Stimulated activated naive CD8-positive, alpha-beta T cell treated with anti-CD3 and anti-CD28 coated beads, Interleukin-15, Interleukin-2, amounts not matched to agents 100 U/mL and 50 U/mL, for 24 hours (primary cell): ENCODE measurements around the gene DPP10.

ENCODE experiments used
- ATAC-seq: fragments of 150-1000 bp; cut with Tn5 transposase; one replicate; pipeline ENCODE4 v1.10.0; 2021
- DNase-seq: peaks from one replicate; pipeline ENCODE4 v3.0.0; 2021

The DPP10 gene

DNA sequence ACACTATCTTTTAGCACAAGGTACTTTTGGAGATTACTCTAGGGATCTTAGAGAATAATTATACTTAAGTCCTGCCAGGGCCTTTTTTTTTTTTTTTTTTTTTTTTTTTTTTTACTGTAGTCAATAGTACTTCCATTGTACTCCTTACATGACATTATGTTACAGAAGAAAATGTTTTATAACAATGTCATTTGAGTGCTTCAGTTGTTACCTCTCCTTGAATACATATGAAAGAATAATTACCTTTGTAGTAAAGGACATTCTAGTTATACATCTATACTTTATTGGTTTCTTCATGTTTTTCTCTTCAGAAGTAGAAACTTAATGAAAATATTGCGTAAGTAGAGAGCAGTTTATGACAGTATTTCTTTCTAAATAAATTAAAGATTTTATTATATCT lies 834.9 kb downstream of the DPP10 start:
- no peak for ATAC-seq
- no peak for DNase-seq

GRCh38 chr2:115285416-115285815 lies 843.0 kb downstream of the DPP10 start:
- DNase-seq = no peak
- no peak for ATAC-seq

DNA sequence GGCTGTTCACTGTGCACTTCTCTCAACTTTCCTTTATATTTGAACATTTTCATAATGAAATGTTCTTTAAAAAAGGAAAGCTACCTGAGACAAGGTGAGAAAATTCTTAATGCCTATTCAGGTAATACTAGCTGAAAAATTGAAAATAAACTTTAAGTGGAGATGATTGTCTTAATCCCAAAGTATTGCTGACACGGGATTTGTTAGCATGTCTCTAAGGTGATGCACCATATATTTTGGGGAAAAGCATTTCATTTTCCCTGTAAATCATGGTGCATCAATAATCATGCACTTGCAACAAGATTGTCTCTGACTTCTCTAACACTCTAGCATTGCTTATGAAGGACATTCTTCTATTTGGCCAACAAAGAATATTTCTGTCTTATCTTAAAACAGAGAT lies 848.0 kb downstream of the DPP10 start:
- DNase-seq = no peak
- no peak for ATAC-seq

DNA sequence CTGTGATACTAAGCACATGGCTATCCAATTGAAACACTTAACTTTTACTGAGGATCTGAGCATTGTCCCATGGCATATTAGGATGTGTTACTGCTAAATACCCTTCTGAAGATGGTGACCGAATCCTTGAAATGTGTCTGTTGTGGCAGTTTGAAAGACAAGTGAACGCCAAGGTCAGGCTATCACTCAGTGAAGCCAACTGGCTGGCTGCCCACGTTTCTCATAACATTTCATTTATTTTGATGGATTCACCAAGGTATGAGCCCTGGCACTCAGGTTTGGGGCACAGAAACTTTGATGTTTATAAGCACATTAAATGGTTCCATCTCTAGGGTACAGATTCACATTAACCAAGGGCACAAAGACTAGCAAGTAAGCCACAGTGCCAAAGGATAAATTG lies 850.3 kb downstream of the DPP10 start:
- ATAC-seq (no peak), DNase-seq (no peak)

- no peak for DNase-seq
- no peak for ATAC-seq
These were observed 852.6 kb downstream of the DPP10 start for GRCh38 chr2:115294999-115295398.

GRCh38 chr2:115297056-115297455 lies 854.6 kb downstream of the DPP10 start:
- DNase-seq = no peak
- no peak for ATAC-seq

GRCh38 chr2:115299199-115299598 lies 856.8 kb downstream of the DPP10 start:
- ATAC-seq (no peak), DNase-seq (no peak)

GRCh38 chr2:115305712-115306111 lies 863.3 kb downstream of the DPP10 start:
- DNase-seq = no peak
- ATAC-seq = no peak

- ATAC-seq = no peak
These were observed 871.7 kb downstream of the DPP10 start for GRCh38 chr2:115314119-115314518.

GRCh38 chr2:115327061-115327460 lies 884.6 kb downstream of the DPP10 start:
- ATAC-seq = no peak
- DNase-seq = no peak

More at GRCh38 chr2:115314119-115314518, 871.7 kb downstream of the DPP10 start:
- no peak for DNase-seq

DNA sequence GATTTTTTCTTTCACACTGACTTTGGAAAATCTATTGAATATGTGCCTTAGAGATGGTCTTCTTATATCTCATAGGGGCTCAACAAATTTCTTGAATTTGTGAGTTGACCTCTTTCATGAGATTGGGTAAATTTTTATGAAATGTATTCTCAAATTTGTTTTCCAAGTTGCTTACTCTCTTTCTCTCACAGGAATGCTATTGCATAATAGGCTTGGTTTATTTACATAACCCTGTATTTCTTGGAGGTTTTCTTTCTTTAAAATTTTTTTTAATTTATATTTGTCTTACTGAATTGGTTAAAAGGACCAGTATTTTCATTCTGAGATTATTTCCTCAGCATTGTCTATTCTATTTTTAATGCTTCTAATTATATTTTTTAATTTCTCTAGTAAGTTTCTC lies 917.1 kb downstream of the DPP10 start:
- no peak for DNase-seq
- no peak for ATAC-seq

DNA sequence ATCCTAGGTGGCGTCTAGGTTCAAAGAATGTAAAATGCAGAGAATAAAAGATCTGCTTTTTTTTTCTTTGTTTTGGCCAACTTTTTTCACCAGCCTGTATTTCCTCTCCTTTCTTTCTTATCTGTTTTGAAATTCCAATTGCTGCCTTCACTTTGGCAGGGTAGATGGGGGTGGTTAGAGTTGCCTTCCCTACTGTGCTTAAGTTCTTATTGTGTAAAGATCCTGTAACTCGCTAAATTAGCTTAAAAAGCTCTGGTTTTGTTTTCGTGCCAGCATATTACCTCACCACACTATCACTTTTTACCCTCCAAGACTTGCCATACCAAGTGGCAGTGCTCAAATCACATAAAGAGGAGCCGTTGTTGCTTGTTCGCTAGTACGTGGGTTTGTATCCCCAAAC lies 921.7 kb downstream of the DPP10 start:
- ATAC-seq (no peak), DNase-seq (no peak)

GRCh38 chr2:115369400-115369799 lies 927.0 kb downstream of the DPP10 start:
- no peak for DNase-seq
- ATAC-seq = no peak

DNA sequence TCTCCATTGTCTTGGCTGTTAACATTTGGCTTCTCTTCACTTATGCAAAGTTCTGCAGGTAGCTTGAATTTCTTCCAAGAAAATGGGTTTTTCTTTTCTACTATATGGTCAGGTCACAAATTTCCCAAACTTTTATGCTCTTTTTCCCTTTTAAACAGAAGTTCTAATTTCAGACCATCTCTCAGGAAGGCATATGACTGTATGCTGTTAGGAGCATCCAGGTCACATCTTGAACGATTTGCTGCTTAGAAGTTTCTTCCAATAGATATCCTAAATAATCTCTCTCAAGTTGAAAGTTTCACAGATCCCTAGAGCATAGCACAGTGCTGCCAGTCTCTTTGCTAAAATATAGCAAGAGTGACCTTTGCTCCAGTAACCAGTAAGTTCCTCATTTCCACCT lies 932.5 kb downstream of the DPP10 start:
- ATAC-seq (no peak), DNase-seq (no peak)

DNA sequence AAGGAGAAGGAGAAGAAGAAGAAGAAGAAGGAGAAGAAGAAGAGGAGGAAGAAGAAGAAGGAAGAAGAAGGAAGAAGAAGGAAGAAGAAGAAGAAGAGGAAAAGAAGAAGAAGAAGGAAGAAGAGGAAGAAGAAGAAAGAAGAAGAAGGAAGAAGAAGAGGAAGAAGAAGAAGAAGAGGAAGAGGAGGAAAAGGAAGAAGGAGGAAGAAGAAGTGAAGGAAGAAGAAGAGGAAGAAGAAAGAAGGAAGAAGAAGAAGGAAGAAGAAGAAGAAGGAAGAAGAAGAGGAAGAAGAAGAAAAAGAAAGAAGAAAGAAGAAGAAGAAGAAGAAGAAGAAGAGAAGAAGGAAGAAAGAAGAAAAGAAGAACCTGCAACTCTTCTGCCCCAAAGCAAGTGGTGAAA lies 942.0 kb downstream of the DPP10 start:
- no peak for DNase-seq
- ATAC-seq = no peak

- DNase-seq (no peak), ATAC-seq (no peak)
These were observed 944.0 kb downstream of the DPP10 start for GRCh38 chr2:115386465-115386864.

GRCh38 chr2:115389024-115389423 lies 946.6 kb downstream of the DPP10 start:
- ATAC-seq (no peak), DNase-seq (no peak)

- DNase-seq = no peak
- ATAC-seq = no peak
These were observed 947.6 kb downstream of the DPP10 start for GRCh38 chr2:115389898-115390565.

DNA sequence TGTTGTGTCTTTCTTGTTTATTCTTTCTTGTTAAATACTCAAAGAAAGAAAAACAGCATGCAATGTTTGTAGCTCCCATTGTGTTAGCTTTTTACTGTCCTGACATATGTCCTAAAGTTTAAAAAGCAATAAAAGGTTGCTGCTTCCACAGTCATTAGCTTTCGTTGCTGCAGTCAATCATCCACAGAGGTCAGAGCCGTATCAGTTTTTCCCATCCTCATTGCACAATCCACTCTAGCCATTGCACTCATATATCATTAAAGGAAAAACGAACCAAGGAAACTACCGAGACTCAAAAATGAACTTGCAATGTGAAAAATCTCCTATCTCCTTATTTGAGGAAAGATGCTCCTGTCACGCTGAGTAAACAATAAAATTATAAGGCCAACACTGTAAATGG lies 954.1 kb downstream of the DPP10 start:
- DNase-seq (no peak), ATAC-seq (no peak)

DNA sequence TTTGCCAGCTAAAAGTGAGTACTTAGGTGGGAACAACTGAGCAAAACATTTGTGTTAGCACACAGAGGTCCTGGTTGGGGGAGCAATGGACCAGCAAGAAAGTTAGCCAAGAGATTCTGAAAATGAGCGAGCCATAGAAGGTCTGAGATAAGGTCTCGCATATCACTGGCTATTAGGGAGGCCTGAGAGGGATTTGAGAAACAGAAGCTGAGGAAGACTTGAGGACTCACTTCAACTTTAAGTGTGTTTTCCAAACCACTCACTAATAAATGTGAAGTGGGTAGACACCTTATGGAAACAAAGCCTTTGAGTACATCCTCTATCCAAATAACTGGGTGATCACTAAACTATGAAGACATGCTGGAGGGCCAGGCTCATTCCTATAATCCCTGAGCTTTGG lies 958.5 kb downstream of the DPP10 start:
- no peak for DNase-seq
- no peak for ATAC-seq

- ATAC-seq (no peak), DNase-seq (no peak)
These were observed 970.1 kb downstream of the DPP10 start for GRCh38 chr2:115412501-115412900.

DNA sequence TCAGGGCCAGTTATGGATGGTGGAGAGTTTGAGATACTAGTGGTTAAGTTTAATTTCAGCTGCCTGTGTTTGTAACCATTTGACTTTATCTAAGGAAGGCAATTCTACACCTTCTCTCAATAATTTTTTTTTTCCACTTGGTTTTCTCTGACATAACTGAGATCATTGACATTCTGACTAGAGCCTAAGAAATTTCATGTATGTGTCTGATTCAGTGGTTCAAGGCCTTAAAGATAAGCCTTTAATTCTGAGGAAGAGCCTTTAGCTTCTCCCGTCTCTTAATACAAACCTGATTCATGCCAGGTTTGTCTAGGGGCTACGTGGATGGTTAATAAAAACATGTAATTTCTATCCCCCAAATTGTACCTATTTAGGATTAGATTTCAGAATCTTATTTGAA lies 971.4 kb downstream of the DPP10 start:
- no peak for DNase-seq
- ATAC-seq = no peak

GRCh38 chr2:115414466-115414865 lies 972.0 kb downstream of the DPP10 start:
- no peak for ATAC-seq
- no peak for DNase-seq

DNA sequence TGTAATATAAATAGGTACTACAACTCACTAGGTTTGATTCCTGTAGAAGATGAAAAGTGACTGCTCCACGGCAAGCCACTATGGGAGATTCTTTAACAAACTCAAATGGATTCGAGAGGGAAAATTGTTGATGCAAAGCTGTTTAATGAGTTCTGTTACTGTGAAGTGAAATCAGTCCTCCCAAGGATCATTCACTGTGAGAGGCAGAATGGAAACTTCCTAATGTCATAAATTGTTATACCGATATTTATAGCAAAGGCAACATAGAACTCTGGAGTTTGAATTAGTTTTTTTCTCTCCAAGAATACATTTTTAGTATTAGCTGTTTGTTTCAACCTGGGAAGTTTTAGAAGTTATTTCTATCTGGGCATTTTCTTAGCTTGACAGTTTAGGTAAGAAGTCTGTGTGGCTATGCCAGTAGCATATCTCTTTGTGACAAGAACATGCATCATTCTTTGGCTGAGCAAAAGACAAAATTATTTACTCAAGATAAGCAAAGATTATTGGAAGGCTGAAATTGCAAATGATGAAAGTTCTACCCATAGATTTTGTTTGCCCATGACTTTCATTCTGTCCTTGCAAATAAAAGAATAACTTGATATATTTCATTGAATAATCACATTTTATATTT lies 979.7 kb downstream of the DPP10 start:
- no peak for DNase-seq
- ATAC-seq = no peak
